Measurements from ENCODE around the gene MARK3. TPM values are rescaled to one million over a fixed set of nuclear protein-coding genes. Genes with fewer than 3 reads are reported as not detected.

Gene MARK3
- total and polyA plus RNA-seq, 2 of the 4 experiments (the other 2 are of a cell fraction) = 78.5 to 80.5 TPM

GRCh38 chr14:103366741-103367140 is 18.5 kb upstream of the MARK3 start:
- no peak for ATAC-seq (ENCODE audit: low read depth)
- Histone ChIP-seq H4K91ac (ENCODE audit: insufficient read depth, low read depth, low read length) (no peak overlapping the region), H2BK5ac (ENCODE audit: low read depth, low read length, poor library complexity, severe bottlenecking) (no peak overlapping the region), H3K4me3 (ENCODE audit: insufficient read depth, low read depth, low read length) (no peak overlapping the region), H2BK120ac (ENCODE audit: low read depth, low read length) (peak overlapping the region; percentile 31; the same call in 1 of the 2 replicates), H3K4me1 (ENCODE audit: control insufficient read depth, insufficient read depth, low read length) (peaks cover 5% of the 10 kb centered on the region; the same call in 1 of the 2 replicates), H3K36me3 (ENCODE audit: control insufficient read depth, insufficient read depth, low read length) (no peaks in the 10 kb centered on the region), H3K9ac (ENCODE audit: low read depth, low read length) (no peak overlapping the region), H3K4ac (ENCODE audit: low read depth, low read length) (no peak overlapping the region), H3K4me2 (ENCODE audit: low read depth, low read length) (no peak overlapping the region), H4K5ac (ENCODE audit: low read depth, low read length) (no peak overlapping the region), H3K9me1 (ENCODE audit: insufficient read depth, low read length) (0 out of 2 replicates have a peak, but pooled peaks cover under 1% of the 10 kb centered on the region), H3K18ac (ENCODE audit: low read depth, low read length) (no peak overlapping the region), H2AFZ (replicated peaks; ENCODE audit: low read length, poor library complexity) (no peak overlapping the region), H3K79me1 (ENCODE audit: low read depth in 1 of 2, low read length in 2 of 2) (peaks cover 0 to under 1% of the 10 kb centered on the region in 2 experiments; a peak in 1 of 4 replicates), H2AK5ac (ENCODE audit: low read depth, low read length) (no peak overlapping the region), H4K20me1 (ENCODE audit: insufficient read depth, low read length) (no peaks in the 10 kb centered on the region), H2BK15ac (ENCODE audit: low read depth, low read length) (no peak overlapping the region; the same call in 2 of the 3 replicates), H3K9me3 (ENCODE audit: control insufficient read depth, insufficient read depth, low read length) (peaks cover 6% of the 10 kb centered on the region), H2AK9ac (replicated peaks; ENCODE audit: low read depth, low read length, poor library complexity) (no peak overlapping the region), H3K27ac (ENCODE audit: insufficient read depth, low read length) (no peak overlapping the region), H3K27me3 (ENCODE audit: control insufficient read depth, insufficient read depth, low read length) (no peaks in the 10 kb centered on the region), H4K8ac (ENCODE audit: low read depth in 2 of 2, low read length in 2 of 2) (no peak overlapping the region), H3K56ac (ENCODE audit: extremely low read depth, insufficient read depth, low read length) (no peak overlapping the region), H3K14ac (replicated peaks; ENCODE audit: low read depth, low read length) (no peak overlapping the region), H3K23ac (ENCODE audit: low read depth, low read length) (no peak overlapping the region), H2BK20ac (ENCODE audit: low read depth, low read length) (0 out of 2 replicates have a peak overlapping the region, but pooled peaks have one; percentile 9)
- CTCF ChIA-PET = interaction anchor here (0.6 kb wide), 1 partner anchor 15 kb away, joined by 4 read pairs; no protein-coding TSS in a partner anchor
- intact Hi-C loops (cut with micrococcal nuclease) = no loop called here
- WGBS, 2 experiments (ENCODE audit: extremely low coverage in 2 of 2, insufficient read length in 1 of 2) = 80% methylated on average over 2 of the region's 6 CpGs; no CpG with 5 or more reads in 1 of the 2 experiments
- POLR2A ChIA-PET (ENCODE audit: unreplicated experiment) = no interaction called here
- in situ Hi-C loops (cut with MboI; ENCODE audit: low sequenced_read_pairs) = no loop called here
- TF ChIP-seq RAD21 (IDR thresholded peaks at IDR 0.05; ENCODE audit: low read length) (no peak), POLR2A (IDR thresholded peaks at IDR 0.05; ENCODE audit: low read depth, low read length) (no peak)
- DNase-seq = no peak
- no TSS peak for BruUV-seq (replicated peaks)
- dilution Hi-C loops (cut with HindIII; ENCODE audit: low sequenced_read_pairs, unreplicated experiment) = no loop called here

Data from IMR-90 (cell line).